Fibroblast of the conjunctiva (primary cell): Measurements from ENCODE around the gene RCE1.

Source experiments
- DNase-seq: peaks from one replicate; pipeline ENCODE4 v3.0.0-alpha.2; 2010; ENCODE audit warnings: low read depth

RCE1 gene

GRCh38 chr11:66868726-66869566, 25.7 kb downstream of the RCE1 start:
- no peak for DNase-seq

DNA sequence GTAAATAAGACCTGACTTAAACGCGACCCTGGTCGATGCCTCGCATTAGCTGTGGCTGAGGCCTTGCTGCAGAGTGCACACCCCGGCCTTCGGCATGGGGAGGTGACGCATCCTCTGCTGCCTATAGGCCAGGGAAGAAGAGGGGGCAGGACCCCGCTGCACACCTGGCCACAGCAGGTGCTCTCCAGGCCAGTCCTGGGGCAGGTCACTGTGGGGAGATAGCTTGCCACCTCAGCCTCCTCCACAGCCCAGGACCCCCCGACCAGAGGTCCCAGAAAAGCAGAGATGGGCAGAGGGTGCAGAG, 26.3 kb downstream of the RCE1 start:
- no peak for DNase-seq

DNA sequence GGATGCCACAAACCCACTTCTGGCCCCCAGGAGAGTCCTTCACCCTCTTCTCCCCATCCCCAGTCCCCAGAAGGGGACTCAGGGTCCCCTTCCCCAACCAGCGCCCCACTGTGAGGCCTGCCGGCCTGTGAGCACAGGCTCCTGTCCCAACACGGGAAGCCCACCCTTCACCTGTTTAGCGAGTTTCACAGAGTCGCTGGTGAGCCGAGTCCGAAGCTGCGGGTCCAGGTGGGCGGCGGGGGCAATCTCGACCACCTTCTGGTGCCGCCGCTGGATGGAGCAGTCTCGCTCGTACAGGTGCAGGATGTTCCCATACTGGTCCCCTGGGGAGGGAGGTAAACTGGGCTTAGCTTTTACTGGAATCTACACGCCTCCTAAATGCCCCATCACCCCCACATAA, 26.9 kb downstream of the RCE1 start:
- DNase-seq, result no peak

DNA sequence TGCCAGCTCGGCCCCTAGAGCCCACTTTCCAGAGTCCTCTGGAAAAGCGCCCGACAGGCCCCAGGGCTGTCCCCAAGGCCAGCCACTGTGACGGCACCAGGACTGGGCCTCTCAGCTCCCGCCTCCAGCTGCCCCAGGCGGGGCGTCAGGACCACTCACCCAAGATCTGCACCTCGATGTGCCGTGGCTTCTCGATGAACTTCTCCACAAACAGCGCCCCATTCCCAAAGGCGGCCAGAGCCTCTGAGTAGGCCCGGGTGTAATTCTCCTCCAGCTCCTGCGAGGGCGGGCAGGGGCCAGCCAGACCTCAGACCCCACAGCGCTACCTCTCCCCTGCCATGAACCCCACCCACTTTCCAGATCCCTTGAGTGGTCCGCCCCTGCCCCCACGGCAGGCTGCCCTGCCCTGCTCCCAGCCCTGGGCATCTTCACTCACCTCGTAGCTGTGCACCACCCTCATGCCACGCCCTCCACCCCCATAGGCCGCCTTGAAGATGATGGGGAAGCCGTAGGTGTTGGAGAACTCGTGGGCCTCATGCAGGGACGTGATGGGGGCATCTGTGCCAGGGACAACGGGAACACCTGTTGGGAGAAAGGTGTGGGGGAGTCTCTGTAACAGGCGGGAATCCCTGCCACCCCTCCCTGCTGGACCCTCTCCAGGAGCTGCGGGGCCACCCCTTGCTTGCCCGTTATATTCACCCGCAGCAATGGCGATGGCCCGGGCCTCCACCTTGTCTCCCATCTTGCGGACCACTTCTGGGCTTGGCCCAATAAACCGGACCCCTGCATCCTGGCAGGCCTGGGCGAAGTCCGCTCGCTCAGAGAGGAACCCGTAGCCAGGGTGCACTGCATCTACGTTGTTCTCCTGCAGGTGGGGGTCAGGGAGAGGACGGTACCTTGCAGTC, 27.6 kb downstream of the RCE1 start:
- DNase-seq, result no peak

GRCh38 chr11:66871521-66871901, 28.3 kb downstream of the RCE1 start:
- DNase-seq, result no peak

DNA sequence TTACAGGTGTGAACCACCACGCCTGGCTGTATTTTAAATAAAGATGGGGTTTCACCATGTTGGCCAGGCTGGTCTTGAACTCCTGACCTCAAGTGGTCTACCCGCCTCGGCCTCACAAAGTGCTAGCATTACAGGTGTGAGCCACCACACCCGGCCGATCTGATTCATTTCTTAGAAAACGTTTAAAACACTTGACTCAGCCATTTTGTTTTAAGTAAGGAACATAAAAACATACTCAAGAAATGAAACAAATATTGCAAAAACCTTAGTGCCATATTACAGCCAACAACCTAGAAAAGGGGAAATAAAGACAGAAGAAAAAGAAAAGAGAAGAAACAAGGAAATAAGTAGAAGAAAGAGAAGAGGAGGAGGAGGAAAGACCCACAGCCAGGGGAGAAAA, 31.0 kb downstream of the RCE1 start:
- DNase-seq, result no peak

GRCh38 chr11:66875378-66875777, 32.1 kb downstream of the RCE1 start:
- DNase-seq, result no peak

DNA sequence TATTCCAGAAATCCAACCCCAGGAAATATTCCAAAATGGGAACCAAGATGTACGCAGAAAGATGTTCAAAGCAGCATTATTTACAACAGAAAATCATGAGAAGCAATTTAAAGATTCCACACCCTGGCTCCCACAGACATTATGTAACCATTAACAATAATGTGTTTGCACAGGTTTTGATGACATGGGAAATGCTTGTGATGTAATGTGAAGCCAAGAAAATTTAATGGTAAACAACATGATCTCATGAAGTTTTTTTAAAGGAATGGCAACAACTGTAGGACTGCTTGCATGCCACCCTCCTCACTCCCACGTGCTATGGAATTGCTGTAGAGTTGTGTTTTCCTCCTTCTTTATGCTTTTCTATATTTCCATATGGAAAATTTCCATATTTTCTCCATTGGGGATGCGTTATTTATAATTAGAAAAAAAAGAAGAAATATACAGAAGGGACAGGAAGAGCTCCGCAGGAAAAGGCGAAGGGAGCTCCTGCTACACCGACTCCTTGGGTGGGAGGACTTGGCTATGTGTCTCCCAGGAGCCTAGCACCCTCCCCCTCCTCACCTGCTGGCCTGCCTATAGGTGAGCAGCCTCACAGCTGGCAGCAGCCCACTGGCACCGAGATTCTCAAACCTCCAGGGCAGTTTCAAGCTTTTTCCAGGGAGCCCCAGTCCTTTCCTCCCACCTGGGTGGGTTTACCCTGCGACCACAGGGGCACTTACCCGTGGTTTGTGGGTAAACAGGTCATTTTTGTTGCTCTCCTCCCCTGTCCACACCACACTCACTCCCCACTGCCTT, 34.5 kb downstream of the RCE1 start:
- DNase-seq, result no peak

DNA sequence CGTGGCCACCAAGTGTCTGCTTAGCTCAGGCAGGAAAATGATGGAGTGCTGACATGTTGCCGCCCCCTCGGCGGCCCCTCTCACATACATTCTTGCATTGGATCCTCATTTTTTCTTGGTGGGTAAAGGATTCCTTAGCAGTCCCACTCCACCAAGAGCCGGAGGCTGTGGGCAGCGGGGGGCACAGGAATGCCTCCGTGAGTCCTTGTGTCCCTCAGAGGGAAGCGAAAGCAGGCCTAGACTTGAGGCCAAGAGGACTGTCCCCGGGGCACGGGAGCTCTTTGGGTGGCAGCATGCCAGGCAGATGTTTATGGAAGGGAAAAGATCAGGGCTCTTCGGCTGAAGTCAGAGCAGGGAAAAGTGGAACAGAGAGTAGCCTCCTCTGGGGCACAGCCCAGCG, 35.2 kb downstream of the RCE1 start:
- DNase-seq, result no peak

DNA sequence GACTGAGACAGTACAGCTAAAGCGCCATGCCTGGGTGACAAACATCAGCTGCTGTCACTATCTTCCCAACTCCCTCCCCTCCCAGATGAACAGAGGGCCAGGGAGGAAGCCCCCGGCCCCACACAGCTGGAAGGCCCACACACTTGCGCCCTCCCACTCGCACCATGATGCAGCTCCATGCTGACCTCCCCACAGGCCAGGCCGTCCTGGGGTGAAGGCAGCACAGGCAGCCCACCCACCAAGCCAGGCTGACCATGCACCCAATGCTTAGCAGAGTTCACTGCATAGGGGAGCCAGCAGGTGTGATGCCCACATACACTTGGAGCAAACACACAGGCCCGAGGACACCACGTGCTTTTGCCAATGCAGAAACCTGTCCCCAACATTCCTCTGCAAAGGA, 35.8 kb downstream of the RCE1 start:
- DNase-seq, result no peak

DNA sequence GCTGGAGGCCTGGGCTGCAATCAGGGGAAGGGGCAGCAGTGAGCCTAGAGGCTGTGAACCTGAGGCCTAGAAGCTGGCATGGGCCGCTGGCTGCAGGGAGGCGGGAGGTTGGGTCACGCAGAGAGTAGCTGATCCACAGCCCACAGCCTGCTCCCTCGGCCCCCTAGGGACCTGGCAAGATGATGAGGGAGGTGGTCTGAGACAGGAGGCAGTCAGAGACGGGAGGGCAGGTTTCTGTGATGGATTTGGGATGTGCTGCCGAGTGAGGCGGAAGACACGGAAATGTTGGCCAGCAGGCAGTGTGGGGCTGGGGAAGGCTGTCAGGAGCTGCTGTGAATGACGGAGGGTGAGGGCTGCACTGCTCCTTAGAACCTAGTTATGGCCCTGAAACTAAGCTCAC, 36.3 kb downstream of the RCE1 start:
- no peak for DNase-seq

- no peak for DNase-seq
Observed at GRCh38 chr11:66879999-66880398, 36.8 kb downstream of the RCE1 start.

- no peak for DNase-seq
Observed at GRCh38 chr11:66880496-66881450, 37.5 kb downstream of the RCE1 start.

GRCh38 chr11:66881451-66881835, 38.2 kb downstream of the RCE1 start:
- no peak for DNase-seq

DNA sequence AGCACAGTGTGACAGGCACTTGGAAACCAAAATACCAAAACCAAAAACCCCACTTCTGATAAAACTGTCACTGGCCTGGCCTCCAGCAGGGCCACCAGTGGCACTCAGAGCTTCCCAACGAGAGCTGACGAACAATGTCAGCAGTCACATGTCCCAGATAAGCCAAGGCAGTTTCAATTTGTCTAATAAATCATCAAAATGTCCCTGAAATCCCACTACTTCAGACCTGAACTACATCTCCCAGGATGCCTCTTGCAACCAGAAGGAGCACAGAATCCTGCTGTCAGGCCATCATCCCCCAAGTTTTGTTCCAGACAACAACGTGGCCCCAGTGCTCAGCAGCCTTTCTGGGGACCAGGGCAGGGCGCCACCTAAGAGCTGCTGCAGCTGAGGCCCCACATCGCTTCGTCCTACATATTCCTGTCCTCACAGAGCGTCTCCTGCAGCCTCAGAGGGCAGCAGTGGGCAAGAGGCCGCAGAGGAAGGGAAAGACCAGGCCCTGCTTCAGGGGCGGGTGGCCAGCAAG, 38.7 kb downstream of the RCE1 start:
- DNase-seq, result no peak

DNA sequence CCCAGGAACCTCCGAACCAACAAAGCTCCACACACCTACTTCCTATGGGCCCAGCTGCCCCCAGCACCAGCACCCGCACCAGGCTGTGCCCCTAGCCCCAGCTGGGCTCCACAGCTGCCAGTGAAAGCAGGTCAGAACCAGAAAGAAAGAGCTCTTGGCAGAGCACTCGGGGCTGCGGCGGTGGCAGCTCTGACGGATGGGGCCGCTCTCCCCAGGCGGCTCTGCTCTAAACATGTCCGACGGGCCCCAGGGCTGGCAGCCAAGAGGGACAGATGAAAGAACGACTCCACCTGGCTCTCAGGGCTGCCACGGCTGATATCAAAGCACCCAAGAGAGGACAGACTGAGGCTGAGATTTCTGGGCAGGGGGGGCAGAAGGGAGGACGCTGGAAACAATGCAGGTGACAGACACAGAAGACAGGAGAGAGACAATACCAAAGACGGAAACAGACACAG, 39.3 kb downstream of the RCE1 start:
- DNase-seq, result no peak

GRCh38 chr11:66883016-66883965, 40.0 kb downstream of the RCE1 start:
- no peak for DNase-seq

DNA sequence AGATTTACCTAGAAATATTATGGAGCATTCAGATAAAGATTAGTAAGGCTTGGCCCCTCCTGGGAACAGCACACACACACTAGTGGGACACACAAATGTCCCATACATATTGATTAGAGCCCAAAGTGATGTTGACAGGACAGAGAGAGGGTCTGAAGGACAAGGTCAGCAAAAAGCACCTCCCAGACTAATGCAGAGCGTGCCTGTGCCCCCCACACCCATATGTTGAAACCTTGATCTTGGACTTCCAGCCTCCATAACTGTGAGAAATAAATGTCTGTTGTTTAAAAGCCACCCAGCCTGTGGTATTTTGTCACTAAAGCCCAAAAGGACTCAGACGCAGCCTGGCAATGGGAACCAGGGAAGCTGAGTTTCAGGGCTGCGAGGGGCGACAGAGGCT, 41.2 kb downstream of the RCE1 start:
- no peak for DNase-seq

DNA sequence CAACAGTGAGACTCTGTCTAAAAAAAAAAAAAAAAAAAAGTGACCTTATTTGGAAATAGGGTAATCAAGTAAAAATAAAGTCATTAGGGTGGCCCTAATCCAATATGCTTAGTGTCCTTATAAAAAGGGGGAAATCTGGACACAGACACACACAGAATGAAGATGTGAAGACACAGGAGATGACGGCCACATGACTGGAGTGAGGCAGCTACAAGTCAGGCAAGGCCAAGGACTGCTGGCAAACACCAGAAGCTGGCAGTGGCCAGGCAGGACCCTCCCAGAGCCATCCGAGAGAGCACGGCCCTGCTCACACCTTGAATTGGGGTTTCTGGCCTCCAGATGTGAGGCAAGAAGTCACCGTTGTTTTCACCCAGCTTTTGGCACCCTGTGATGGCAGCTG, 42.2 kb downstream of the RCE1 start:
- no peak for DNase-seq

GRCh38 chr11:66885950-66886440, 42.8 kb downstream of the RCE1 start:
- DNase-seq, result no peak
